Small intestine (tissue), 7 donors: ENCODE measurements around the gene SMIM35. TPM values are rescaled to one million over a fixed set of nuclear protein-coding genes. Genes with fewer than 3 reads are reported as not detected.

ENCODE experiments used
- DNase-seq, 2 donors: peaks; one replicate each; pipeline versions ENCODE4 v3.0.0 to v3.0.0-alpha.2; 2013
- FAIRE-seq: peaks from 2 replicates; lab custom pipeline; 2012; peaks lifted over from hg19 to GRCh38; lab: Jason Lieb, UNC
- H3K27ac ChIP-seq, 3 donors: one replicate each; pipeline ENCODE4 v1.5.1; 2013; ENCODE audit warnings: low read length in 2 of 3, mild to moderate bottlenecking in 2 of 3, control low read depth in 1 of 3, inconsistent platforms in 1 of 3, low read depth in 1 of 3, moderate library complexity in 1 of 3
- H3K27me3 ChIP-seq, 3 donors: one replicate each; pipeline ENCODE4 v1.6.1; 2013; ENCODE audit warnings: low read length in 3 of 3, inconsistent platforms in 1 of 3; ENCODE audit not compliant: control insufficient read depth in 3 of 3, insufficient read depth in 3 of 3
- H3K36me3 ChIP-seq, 3 donors: one replicate each; pipeline ENCODE4 v1.6.1; 2013; ENCODE audit warnings: low read length in 3 of 3, inconsistent platforms in 1 of 3, low read depth in 1 of 3, mild to moderate bottlenecking in 1 of 3, moderate library complexity in 1 of 3; ENCODE audit not compliant: control insufficient read depth in 3 of 3, insufficient read depth in 2 of 3
- H3K4me1 ChIP-seq, 3 donors: one replicate each; pipeline ENCODE4 v1.6.1; 2013; ENCODE audit warnings: low read length in 2 of 3, inconsistent platforms in 1 of 3, low read depth in 1 of 3, mild to moderate bottlenecking in 1 of 3, moderate library complexity in 1 of 3; ENCODE audit not compliant: control insufficient read depth in 3 of 3, insufficient read depth in 2 of 3
- H3K4me3 ChIP-seq, 3 donors: one replicate each; pipeline ENCODE4 v1.5.1; 2013; ENCODE audit warnings: low read length in 3 of 3, control low read depth in 1 of 3, inconsistent platforms in 1 of 3, low read depth in 1 of 3, mild to moderate bottlenecking in 1 of 3, moderate library complexity in 1 of 3
- H3K9me3 ChIP-seq, 2 donors: one replicate each; pipeline ENCODE4 v1.6.1; 2013; ENCODE audit warnings: low read depth in 1 of 2, low read length in 1 of 2; ENCODE audit not compliant: control insufficient read depth in 2 of 2, insufficient read depth in 1 of 2
- WGBS, 3 donors: extraction: QIAGEN DNeasy Blood & Tissue Kit; methylation state at CpG; one replicate each; pipeline ENCODE4 v1.1.7; 2013; 5-methylcytosine and 5-hydroxymethylcytosine counted together
- polyA plus RNA-seq, 4 donors: library from polyadenylated mRNA; stranded (reverse) in 3 of 4; unstranded in 1 of 4; fragments of 200-250 nt in 3 of 4; fragments of 120-200 nt in 1 of 4; gene quantifications; one replicate each; pipeline versions ENCODE4 v1.2.1 to v1.2.3, GENCODE V29; 2013
- donor health status: healthy with polysubstance abuse.
- donor health status: control.
- donor health status: control.
- donor health status: Bipolar disorder and iron deficiency.
- donor health status: healthy.

The SMIM35 gene
- polyA plus RNA-seq, 4 donors: 0.03 to 0.44 TPM; not detected in 2

DNA sequence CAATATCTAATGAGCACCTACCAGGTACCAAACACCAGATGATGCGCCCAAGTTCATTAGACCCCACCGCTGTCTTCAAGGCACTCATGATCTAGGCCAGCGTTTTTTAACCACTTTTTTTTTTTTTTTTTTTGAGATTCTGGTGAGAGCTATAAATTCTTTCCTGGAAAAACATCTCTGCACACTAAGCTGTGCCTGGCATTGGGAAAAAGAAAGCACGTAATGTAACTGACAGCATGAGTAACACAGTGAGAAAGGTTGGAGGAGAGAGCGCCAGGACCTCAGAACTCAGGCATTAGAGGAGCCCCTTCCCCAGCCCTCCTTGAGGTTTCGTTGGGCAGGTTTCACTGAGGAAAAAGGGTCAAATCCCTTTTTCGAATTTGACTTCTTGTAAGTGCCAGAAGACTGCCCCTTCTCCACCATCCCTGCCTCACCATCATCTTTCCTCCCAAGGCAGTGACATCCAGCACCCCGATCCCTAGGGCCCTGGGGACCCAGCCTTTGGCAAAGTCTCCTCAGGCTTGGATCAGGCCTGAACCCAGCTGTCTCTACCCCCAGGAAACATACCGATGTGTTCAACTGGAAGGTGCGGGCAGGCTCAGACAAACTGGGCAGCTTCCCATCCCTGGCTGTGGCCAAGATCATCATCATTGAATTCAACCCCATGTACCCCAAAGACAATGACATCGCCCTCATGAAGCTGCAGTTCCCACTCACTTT, 26.1 kb upstream of the SMIM35 start:
- Histone ChIP-seq H3K27me3 (no peaks in the 10 kb centered on the region), H3K36me3 (peaks cover 5 to 75% (median 5%) of the 10 kb centered on the region in 3 donors), H3K9me3 (no peaks in the 10 kb centered on the region), H3K27ac (no peak overlapping the region), H3K4me1 (peaks cover 0 to 7% (median 3%) of the 10 kb centered on the region in 3 donors), H3K4me3 (no peak overlapping the region)
- no peak for FAIRE-seq
- WGBS, 3 donors: 86 to 93% (median 88%) methylated on average over 11 of the region's 11 CpGs
- DNase-seq: no peak

DNA sequence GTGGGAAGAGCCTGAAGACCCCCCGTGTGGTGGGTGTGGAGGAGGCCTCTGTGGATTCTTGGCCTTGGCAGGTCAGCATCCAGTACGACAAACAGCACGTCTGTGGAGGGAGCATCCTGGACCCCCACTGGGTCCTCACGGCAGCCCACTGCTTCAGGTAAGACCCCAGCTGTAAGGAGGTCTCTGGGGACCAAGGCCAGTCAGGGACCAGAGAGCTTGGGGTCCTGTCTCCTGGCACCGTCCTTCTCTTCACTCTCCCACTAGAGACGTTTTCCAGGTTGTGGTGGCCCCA, 24.9 kb upstream of the SMIM35 start:
- no peaks in the 10 kb centered on the region for H3K27me3 ChIP-seq
- peaks cover 3 to 74% (median 7%) of the 10 kb centered on the region in 3 donors for H3K36me3 ChIP-seq
- H3K9me3 ChIP-seq: no peaks in the 10 kb centered on the region
- FAIRE-seq (no peak), DNase-seq (no peak)
- H3K4me3 ChIP-seq: no peak overlapping the region
- H3K27ac ChIP-seq: peak overlapping the region in 1 of 3 donors; percentile 35
- WGBS, 3 donors: 85 to 93% (median 91%) methylated on average over 6 of the region's 6 CpGs
- H3K4me1 ChIP-seq: peaks cover 0 to 7% (median 3%) of the 10 kb centered on the region in 3 donors

DNA sequence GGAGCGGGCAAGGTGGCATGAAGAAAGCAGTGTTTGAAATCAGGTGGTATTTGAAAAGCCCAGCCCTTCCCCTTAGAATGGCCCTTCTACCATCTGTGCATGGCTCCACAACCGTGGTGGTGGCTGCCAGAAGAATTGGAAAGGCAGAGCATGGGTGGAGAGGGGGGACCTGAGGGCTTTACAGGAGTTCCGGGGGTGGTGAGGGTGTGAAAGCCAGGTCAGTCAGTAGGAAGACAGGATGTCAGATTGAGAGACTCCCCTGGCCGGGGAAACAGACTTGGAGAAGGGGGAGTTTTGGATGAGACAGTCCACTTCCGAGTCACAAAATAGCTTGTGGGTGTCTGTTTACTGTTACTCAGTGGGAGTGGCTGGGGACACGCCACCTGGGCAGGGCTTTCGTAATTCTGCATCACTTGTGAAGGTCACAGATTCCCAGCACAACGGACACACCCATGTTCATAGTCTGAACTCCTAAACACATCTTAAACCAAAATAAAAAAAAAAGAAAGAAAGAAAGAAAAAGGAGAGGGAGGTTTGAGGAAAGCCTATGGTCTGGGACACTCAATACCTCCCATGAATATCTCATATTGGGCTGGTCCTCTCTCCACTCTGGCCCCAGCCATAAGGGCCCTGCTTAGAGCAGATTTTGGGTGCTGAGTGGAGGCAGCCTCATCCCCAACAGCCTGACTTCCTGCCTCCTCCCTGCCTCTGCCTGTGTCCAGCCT, 24.4 kb upstream of the SMIM35 start:
- peak overlapping the region in 1 of 3 donors; percentile 35 for H3K27ac ChIP-seq
- DNase-seq (peak; percentile 69 to 72), FAIRE-seq (no peak)

DNA sequence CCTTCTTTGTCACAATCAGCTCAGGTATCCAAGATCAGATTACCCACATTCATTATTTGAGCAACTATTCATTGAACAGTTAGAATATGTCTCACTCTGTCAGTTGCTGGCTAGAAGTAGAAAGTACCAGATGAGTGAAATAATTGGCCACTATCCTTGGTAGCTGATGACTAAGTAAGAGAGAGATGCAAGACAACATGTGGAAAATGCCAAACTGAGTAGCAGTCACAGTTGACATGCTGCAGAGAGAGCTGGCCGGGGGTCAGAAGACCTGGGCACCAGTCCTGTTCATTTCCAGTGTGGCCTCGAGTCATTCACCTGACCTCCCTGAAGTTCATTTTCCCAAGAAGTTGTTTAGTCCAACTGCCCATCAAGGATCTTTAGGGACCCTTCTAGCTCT, 22.5 kb upstream of the SMIM35 start:
- WGBS, 3 donors: 73 to 97% (median 93%) methylated on average over 2 of the region's 2 CpGs
- H3K36me3 ChIP-seq: peaks cover 3 to 67% (median 10%) of the 10 kb centered on the region in 3 donors

More for the DNA sequence above, 24.4 kb upstream of the SMIM35 start:
- H3K36me3 ChIP-seq: peaks cover 3 to 73% (median 7%) of the 10 kb centered on the region in 3 donors
- peaks cover 0 to 7% (median 3%) of the 10 kb centered on the region in 3 donors for H3K4me1 ChIP-seq
- 34 to 56% (median 44%) methylated on average over 8 of the region's 8 CpGs for WGBS, 3 donors
- H3K4me3 ChIP-seq: no peak overlapping the region
- H3K27me3 ChIP-seq: no peaks in the 10 kb centered on the region
- no peaks in the 10 kb centered on the region for H3K9me3 ChIP-seq

GRCh38 chr11:118108513-118108912, 21.8 kb upstream of the SMIM35 start:
- Histone ChIP-seq H3K4me1 (peaks cover 0 to 7% (median 3%) of the 10 kb centered on the region in 3 donors), H3K27me3 (no peaks in the 10 kb centered on the region), H3K9me3 (no peaks in the 10 kb centered on the region), H3K4me3 (no peak overlapping the region), H3K36me3 (peaks cover 3 to 66% (median 10%) of the 10 kb centered on the region in 3 donors), H3K27ac (no peak overlapping the region)
- FAIRE-seq (no peak), DNase-seq (no peak)
- WGBS, 3 donors: 74 to 94% (median 89%) methylated on average over 5 of the region's 5 CpGs

More for the DNA sequence above, 22.5 kb upstream of the SMIM35 start:
- no peak for DNase-seq
- Histone ChIP-seq H3K4me1 (peaks cover 0 to 7% (median 3%) of the 10 kb centered on the region in 3 donors), H3K9me3 (no peaks in the 10 kb centered on the region), H3K27me3 (no peaks in the 10 kb centered on the region), H3K4me3 (no peak overlapping the region), H3K27ac (no peak overlapping the region)
- FAIRE-seq: no peak

DNA sequence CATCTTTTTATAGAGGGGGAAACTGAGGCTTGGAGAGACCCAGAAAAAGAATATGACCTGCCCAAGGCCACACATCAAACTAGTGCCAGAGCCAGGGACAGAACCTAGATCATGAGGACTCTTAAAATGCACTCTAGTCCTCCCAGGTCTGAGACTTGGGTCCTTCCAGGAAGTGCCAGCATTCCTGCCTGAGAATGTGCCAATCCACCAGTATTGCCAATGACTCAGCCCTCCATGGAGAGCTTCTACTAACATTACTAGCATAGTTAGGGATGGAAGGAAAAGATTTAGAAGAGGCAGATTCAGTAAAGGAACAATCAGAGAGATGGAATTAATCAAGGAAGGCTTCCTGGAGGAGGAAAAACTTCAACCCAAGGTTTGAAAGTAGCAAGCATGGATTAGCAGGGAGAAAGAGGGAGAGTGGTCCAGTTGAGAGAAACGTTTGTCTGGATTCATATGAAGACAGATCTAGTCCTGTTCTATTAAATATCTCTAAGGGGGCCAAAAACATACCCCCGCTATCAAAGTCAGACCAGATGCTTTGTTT, 20.1 kb upstream of the SMIM35 start:
- no peaks in the 10 kb centered on the region for H3K9me3 ChIP-seq
- no peak for DNase-seq
- no peak overlapping the region for H3K4me3 ChIP-seq
- FAIRE-seq: no peak
- H3K27me3 ChIP-seq: no peaks in the 10 kb centered on the region
- peaks cover 0 to 7% (median 3%) of the 10 kb centered on the region in 3 donors for H3K4me1 ChIP-seq
- WGBS, 3 donors: 73 to 85% (median 82%) methylated on average over 2 of the region's 2 CpGs
- H3K36me3 ChIP-seq: peaks cover 3 to 66% (median 6%) of the 10 kb centered on the region in 3 donors
- H3K27ac ChIP-seq: no peak overlapping the region

DNA sequence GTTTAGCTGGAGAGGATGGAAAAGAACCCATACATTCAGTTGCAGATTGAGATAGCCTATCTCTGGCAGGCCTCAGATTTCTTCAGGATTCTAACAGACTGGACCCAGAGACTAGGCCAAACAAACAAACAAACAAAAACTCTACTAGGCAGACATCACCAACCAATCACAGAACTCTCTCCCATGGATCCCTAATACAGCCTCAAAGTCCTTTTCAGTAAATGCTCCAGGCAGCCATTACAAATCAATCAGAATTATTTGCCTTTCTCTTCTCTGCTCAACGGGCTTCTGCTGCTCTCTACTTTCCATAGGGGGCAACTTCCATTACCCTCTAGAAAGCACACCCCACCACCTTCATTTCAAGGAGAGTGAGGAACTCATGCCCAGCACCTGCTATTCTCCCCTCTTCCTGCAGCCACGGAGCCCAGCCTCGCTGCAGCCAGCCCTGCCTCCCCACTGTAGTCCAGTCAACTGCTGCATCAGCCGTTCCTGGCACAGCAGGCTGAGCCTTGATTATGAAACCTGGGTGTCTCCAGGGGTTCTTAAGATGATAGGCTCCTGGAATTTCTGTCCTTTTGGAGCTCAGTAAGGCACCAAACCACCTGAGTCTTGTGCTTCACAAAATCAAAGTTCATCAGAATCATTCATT, 19.0 kb upstream of the SMIM35 start:
- Histone ChIP-seq H3K4me1 (peaks cover 0 to under 1% (median 0%) of the 10 kb centered on the region in 3 donors), H3K9me3 (no peaks in the 10 kb centered on the region), H3K36me3 (peaks cover 3 to 63% (median 6%) of the 10 kb centered on the region in 3 donors), H3K4me3 (no peak overlapping the region), H3K27me3 (no peaks in the 10 kb centered on the region), H3K27ac (no peak overlapping the region)
- DNase-seq (no peak), FAIRE-seq (no peak)
- WGBS, 3 donors: 73 to 84% (median 74%) methylated on average over 4 of the region's 4 CpGs

- Histone ChIP-seq H3K4me3 (no peak overlapping the region), H3K36me3 (peaks cover 3 to 65% (median 6%) of the 10 kb centered on the region in 3 donors), H3K4me1 (no peaks in the 10 kb centered on the region), H3K27ac (no peak overlapping the region), H3K27me3 (no peaks in the 10 kb centered on the region), H3K9me3 (no peaks in the 10 kb centered on the region)
- 92 to 95% (median 94%) methylated on average over 6 of the region's 6 CpGs for WGBS, 3 donors
- FAIRE-seq (no peak), DNase-seq (no peak)
These were observed 17.7 kb upstream of the SMIM35 start for GRCh38 chr11:118104491-118104890.
